T47D (cell line): ENCODE data around the gene PDGFD.

Source experiments
- DNase-seq, 2 experiments: peaks; one replicate each; pipeline versions ENCODE4 v3.0.0 to v3.0.0-alpha.2; 2011 to 2012; ENCODE audit warnings: low read depth in 1 of 2, low spot score in 1 of 2
- JUND ChIP-seq: IDR thresholded peaks from 2 replicates; pipeline ENCODE4 v1.6.1; 2012; ENCODE audit warnings: low read depth
- in situ Hi-C: cut with HindIII; loops from 2 replicates; pipeline ENCODE4 v1.10.0; 2016; ENCODE audit warnings: low sequenced_read_pairs, low pct_unique_long_range_greater_than_20kb

Gene PDGFD

GRCh38 chr11:103907548-103908455, 256.1 kb downstream of the PDGFD start:
- in situ Hi-C loops = no loop called here
- DNase-seq = no peak

GRCh38 chr11:103907136-103907535, 256.8 kb downstream of the PDGFD start:
- DNase-seq = no peak
- no peak for TF ChIP-seq JUND
- in situ Hi-C loops = no loop called here

More at GRCh38 chr11:103907548-103908455, 256.1 kb downstream of the PDGFD start:
- TF ChIP-seq JUND = no peak

DNA sequence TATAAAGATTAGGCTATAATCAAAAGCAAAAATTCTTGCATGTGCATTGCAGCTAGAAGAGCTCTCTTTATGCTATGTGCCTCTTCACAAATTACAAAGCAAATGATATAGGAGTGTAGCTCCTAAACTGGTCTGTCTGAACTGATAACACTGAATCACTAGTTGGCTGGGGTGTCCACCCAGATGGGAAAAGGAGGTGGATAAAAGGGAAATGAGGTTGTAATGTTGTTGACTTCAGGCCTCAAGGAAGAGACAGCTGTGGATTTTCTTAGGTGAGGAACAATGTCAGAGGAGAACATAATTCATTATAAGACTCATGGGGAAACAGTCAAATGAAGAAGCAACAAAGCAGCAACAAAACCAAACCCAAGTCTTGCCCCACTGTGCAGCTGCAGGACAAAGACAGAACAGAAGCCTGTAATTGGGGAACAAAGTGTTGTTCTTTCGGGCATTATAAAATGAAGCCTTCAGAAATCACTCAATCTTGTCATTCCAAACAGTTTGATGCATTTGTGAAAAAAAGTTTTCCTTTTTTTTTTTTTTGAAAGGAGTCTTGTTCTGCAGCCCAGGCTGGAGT, 257.6 kb downstream of the PDGFD start:
- in situ Hi-C loops = no loop called here
- DNase-seq = no peak
- no peak for TF ChIP-seq JUND

GRCh38 chr11:103904324-103904667, 259.7 kb downstream of the PDGFD start:
- TF ChIP-seq JUND = no peak

GRCh38 chr11:103903621-103904323, 260.2 kb downstream of the PDGFD start:
- in situ Hi-C loops = no loop called here
- DNase-seq = no peak
- no peak for TF ChIP-seq JUND

More at GRCh38 chr11:103904324-103904667, 259.7 kb downstream of the PDGFD start:
- in situ Hi-C loops = no loop called here
- no peak for DNase-seq

GRCh38 chr11:103902994-103903393, 261.0 kb downstream of the PDGFD start:
- in situ Hi-C loops = no loop called here
- no peak for TF ChIP-seq JUND
- no peak for DNase-seq

DNA sequence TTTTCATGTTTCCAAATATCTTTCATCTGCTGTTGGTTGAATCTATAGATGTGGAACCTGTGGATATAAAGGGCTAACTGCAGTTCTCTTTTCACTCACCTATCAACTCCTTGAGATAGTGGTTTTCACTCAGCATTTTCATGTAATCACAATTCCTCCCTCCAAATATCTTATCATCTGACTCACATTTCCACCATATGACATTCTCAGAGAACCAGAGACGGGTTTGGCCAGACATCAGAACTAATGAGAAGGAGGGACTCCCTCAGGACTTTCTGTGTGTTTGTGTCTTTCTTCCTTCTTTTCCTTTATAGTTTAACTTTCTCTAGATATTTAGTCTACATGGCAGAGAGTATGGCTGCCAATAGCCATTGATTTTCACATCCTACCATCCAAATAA, 262.3 kb downstream of the PDGFD start:
- DNase-seq = no peak
- TF ChIP-seq JUND = no peak
- in situ Hi-C loops = no loop called here

GRCh38 chr11:103898577-103899336, 265.2 kb downstream of the PDGFD start:
- no peak for DNase-seq
- in situ Hi-C loops = no loop called here
- no peak for TF ChIP-seq JUND

- no peak for TF ChIP-seq JUND
- in situ Hi-C loops = no loop called here
- no peak for DNase-seq
Observed at GRCh38 chr11:103898065-103898464, 265.9 kb downstream of the PDGFD start.

DNA sequence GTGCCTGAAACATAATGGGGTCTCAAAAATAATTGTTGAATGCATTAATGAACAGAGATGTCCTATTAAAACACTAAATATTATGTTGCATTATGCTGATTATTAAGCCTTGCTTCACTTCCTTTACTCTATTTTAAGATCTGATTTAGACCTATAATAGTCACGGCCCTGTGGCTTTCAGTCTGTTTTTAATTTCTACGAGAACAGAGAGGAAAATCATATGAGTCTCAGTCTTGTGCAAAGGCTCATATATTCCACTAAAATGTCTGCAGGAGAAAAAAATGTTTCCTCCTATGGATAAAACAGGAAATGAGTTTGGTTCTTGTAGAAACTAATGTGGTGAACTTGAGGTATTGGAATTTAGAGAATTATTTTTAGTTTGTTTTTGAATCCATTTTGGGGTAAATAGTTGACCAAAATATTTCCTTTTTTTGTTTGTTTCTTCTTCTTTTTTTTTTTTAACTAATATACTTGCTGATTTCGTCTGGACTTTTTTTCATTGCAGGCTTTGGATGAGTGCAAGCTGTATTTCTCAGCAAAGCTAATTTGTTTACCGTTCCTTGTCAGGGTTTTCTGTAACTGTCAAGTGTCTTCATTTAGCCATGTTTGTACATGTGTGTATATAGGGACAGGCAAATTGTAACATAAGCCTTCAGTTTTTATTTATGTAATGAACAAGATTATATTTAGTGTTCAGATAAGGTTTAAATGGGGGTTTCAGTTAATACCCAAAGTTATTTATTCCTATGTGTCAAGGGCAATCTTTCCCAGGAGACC, 266.6 kb downstream of the PDGFD start:
- DNase-seq = no peak
- no peak for TF ChIP-seq JUND
- in situ Hi-C loops = no loop called here

GRCh38 chr11:103895106-103895505, 268.8 kb downstream of the PDGFD start:
- in situ Hi-C loops = no loop called here
- DNase-seq = no peak
- TF ChIP-seq JUND = no peak

- TF ChIP-seq JUND = no peak
- DNase-seq = no peak
- in situ Hi-C loops = no loop called here
Observed at GRCh38 chr11:103894673-103895072, 269.3 kb downstream of the PDGFD start.
